Spleen (tissue), 7 donors: ENCODE measurements around the gene PCNX2.

Source experiments
- POLR2A ChIP-seq, 3 donors: fragments of 450-650 bp; IDR thresholded peaks; one replicate each; pipeline ENCODE4 v1.5.1; 2017; ENCODE audit warnings: antibody characterized with exemption in 3 of 3, mild to moderate bottlenecking in 1 of 3
- POLR2AphosphoS5 ChIP-seq, 3 donors: sonication (generic); formaldehyde crosslinking; IDR thresholded peaks; one replicate each; pipeline ENCODE4 v1.5.1; 2017; ENCODE audit warnings: antibody characterized with exemption in 3 of 3
- TF ChIP-seq, protein P1 (sequence below), 11 experiments: fragments of 200-600 bp in 7 of 11; fragments of 450-650 bp in 4 of 11; sonication (generic) in 4 of 11; IDR thresholded peaks in 8 of 11; conservative IDR thresholded peaks in 3 of 11; 1 replicate in 7 of 11; 2 replicates in 4 of 11; pipeline versions ENCODE4 v1.4.0 to v1.8.0; 2016 to 2021; ENCODE audit warnings: antibody characterized with exemption in 11 of 11, inconsistent platforms in 4 of 11, mild to moderate bottlenecking in 1 of 11
- donor health status: DM: no; HTN: no; CAD: no; lungs with moderate emphysema.
- donor health status: DM: no; HTN: no; CAD: no.
- donor health status: DM: no; HTN: no; CAD: no.

DNA sequence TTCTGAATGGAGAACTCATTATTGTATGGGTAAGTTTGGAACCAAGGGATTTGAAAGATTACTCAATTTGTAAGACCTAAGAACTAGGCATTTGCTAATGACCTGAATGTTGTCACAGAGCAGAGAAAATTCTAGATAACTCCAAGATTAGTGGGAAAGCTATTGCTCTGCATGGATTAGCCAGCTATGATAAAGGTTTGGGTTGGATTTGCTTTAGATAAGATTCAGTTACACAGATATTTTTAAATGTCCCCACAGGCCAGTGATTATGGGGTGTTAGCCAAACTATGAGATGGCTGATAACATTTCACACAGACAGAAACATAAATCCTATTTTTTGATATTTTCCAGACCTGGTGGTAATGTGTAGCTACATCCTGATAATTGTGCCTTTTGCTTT, 256.9 kb downstream of the PCNX2 start:
- TF ChIP-seq, protein P1, sequence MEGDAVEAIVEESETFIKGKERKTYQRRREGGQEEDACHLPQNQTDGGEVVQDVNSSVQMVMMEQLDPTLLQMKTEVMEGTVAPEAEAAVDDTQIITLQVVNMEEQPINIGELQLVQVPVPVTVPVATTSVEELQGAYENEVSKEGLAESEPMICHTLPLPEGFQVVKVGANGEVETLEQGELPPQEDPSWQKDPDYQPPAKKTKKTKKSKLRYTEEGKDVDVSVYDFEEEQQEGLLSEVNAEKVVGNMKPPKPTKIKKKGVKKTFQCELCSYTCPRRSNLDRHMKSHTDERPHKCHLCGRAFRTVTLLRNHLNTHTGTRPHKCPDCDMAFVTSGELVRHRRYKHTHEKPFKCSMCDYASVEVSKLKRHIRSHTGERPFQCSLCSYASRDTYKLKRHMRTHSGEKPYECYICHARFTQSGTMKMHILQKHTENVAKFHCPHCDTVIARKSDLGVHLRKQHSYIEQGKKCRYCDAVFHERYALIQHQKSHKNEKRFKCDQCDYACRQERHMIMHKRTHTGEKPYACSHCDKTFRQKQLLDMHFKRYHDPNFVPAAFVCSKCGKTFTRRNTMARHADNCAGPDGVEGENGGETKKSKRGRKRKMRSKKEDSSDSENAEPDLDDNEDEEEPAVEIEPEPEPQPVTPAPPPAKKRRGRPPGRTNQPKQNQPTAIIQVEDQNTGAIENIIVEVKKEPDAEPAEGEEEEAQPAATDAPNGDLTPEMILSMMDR (IDR thresholded peaks at IDR 0.05 in 8 of 11, conservative IDR thresholded peaks at IDR 0.05 in 3 of 11): no peak
- TF ChIP-seq POLR2A (IDR thresholded peaks at IDR 0.05) (no peak), POLR2AphosphoS5 (IDR thresholded peaks at IDR 0.05) (no peak)
